Measurements from ENCODE around the gene TCP1. TPM values are rescaled to one million over a fixed set of nuclear protein-coding genes. Genes with fewer than 3 reads are reported as not detected.
"Not testable (repeated sequence)": the region's sequence is repeated elsewhere in the genome, so short reads cannot be mapped to it uniquely, and the experiment has no call there.

Gene TCP1
- total RNA-seq, 1 experiment from 2014 or later: 412 TPM

DNA sequence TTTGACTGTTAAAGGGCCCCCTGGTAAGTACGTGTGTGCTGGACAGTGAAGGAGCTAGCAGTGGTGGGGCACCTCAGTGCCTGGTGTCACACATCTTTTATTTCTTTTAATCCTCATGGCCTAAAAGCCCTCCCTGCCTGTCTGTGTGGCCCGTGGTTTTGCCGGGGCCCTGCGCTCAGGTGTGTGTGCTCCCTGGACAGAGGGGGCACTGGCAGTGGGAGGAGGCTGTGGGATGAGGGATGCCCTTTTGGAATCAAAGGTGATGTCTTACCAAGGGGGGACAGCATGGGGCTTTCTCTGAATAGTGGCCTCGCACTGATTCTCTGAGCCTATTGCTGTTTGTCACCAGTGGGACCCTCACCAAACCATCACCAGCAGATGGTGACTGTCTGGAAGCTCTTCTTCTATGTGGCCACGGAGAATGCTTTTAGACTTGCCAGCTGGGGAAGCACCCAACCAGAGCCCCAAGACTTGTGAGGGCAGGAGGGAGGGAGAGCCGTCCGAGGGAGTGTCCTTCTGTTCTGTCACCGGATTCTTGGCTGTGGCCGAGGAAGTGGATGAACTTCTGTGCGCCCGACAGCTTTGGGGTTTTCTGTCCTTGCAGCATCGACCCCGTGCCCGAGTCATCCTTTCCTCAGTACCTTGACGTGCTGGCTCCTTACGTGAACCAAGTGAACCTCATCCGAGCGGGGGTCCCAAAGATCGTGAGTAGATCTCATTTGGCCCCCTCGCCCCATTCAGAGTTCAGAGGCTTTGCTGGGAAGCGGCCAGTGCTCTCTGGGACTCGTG lies 28.7 kb upstream of the TCP1 start:
- Histone ChIP-seq H3K14ac (ENCODE audit: insufficient read depth, low read length) (no peak overlapping the region), H2BK12ac (ENCODE audit: insufficient read length, low read depth, low read length) (no peak overlapping the region), H3K9ac (ENCODE audit: extremely low read depth, insufficient read length, low read length) (no peak overlapping the region), H3K27me3 (ENCODE audit: insufficient read depth, low read length) (no peaks in the 10 kb centered on the region), H3K27ac (ENCODE audit: insufficient read length, low read depth, low read length) (no peak overlapping the region), H3T11ph (ENCODE audit: low read length) (no peak overlapping the region), H2BK120ac (ENCODE audit: low read depth, low read length, poor library complexity, severe bottlenecking) (no peak overlapping the region), H2BK20ac (ENCODE audit: low read depth, low read length, poor library complexity, severe bottlenecking) (no peak overlapping the region), H3K56ac (ENCODE audit: insufficient read length, low read depth, low read length) (no peak overlapping the region), H3K18ac (ENCODE audit: insufficient read length, low read depth, low read length) (no peak overlapping the region), H4K8ac (replicated peaks; ENCODE audit: insufficient read length, low read depth, low read length) (no peak overlapping the region), H2AK5ac (ENCODE audit: insufficient read length, low read length) (no peak overlapping the region), H4K20me1 (ENCODE audit: control insufficient read depth, insufficient read depth, insufficient read length) (no peaks in the 10 kb centered on the region), H4K5ac (ENCODE audit: insufficient read length, low read depth, low read length) (no peak overlapping the region), H3K79me2 (ENCODE audit: insufficient read depth, low read length) (no peaks in the 10 kb centered on the region), H2BK15ac (ENCODE audit: low read depth, low read length) (no peak overlapping the region), H3K23ac (ENCODE audit: insufficient read length, low read depth, low read length) (no peak overlapping the region), H3K79me1 (ENCODE audit: insufficient read depth, low read depth, low read length, poor library complexity, severe bottlenecking) (no peaks in the 10 kb centered on the region), H3K4me2 (ENCODE audit: insufficient read depth, insufficient read length, low read length) (no peak overlapping the region), H3K9me3 (ENCODE audit: control insufficient read depth, low read depth, low read length) (no peaks in the 10 kb centered on the region), H3K4me1 (ENCODE audit: insufficient read depth, low read length) (no peaks in the 10 kb centered on the region; the same call in 1 of the 2 replicates), H3K23me2 (ENCODE audit: insufficient read length, low read depth, low read length, poor library complexity, severe bottlenecking) (no peaks in the 10 kb centered on the region), H3K4ac (ENCODE audit: low read depth, low read length) (no peak overlapping the region), H4K91ac (ENCODE audit: insufficient read length, low read depth, low read length) (no peak overlapping the region), H2AFZ (ENCODE audit: low read length) (no peak overlapping the region), H2BK5ac (ENCODE audit: insufficient read length, low read length) (no peak overlapping the region)
- Mint-ChIP-seq H3K27me3 (ENCODE audit: low read depth) (no peaks in the 10 kb centered on the region; the same call in 1 of the 2 replicates), H3K4me3 (no peak overlapping the region), H3K27ac (no peak overlapping the region), H3K9me3 (no peaks in the 10 kb centered on the region; a peak in 1 of 5 replicates), H3K4me1 (peaks cover 27 to 29% of the 10 kb centered on the region in 2 experiments), H3K36me3 (ENCODE audit: insufficient read depth in 1 of 3, low read depth in 3 of 3) (no peaks in the 10 kb centered on the region; a peak in 1 of 7 replicates)
- TF ChIP-seq CTCF (conservative IDR thresholded peaks at IDR 0.05): no peak
- no CpG with 5 or more reads among the region's 23 CpGs for WGBS (ENCODE audit: extremely low coverage, insufficient read length, low lambda C conversion rate)
- DNase-seq: no peak

DNA sequence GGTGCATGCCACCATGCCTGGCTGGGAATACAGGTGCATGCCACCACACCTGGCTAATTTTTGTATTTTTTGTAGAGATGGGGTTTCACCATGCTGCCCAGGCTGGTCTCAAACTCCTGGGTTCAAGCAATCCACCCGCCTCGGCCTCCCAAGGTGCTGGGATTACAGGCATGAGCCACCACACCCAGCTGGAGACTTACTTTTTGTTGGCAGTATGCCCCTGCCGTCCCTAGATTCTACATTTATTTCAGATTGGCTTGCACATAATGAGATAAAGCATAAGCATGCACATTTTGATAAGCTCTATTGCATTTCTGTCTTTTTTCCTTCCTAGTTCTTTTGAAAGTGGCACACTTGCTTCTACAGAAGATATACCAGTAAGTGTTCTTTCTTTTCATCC lies 27.4 kb upstream of the TCP1 start:
- H3K4me3 Mint-ChIP-seq; H2AK5ac ChIP-seq (ENCODE audit: insufficient read length, low read length); DNase-seq; H3K4ac ChIP-seq (ENCODE audit: low read depth, low read length); H3K79me1 ChIP-seq (ENCODE audit: insufficient read depth, low read depth, low read length, poor library complexity, severe bottlenecking); H3K27me3 Mint-ChIP-seq (ENCODE audit: low read depth); H3K4me1 ChIP-seq (ENCODE audit: insufficient read depth, low read length); H3K27ac Mint-ChIP-seq; H3K9me3 ChIP-seq (ENCODE audit: control insufficient read depth, low read depth, low read length); H2BK15ac ChIP-seq (ENCODE audit: low read depth, low read length); H2AFZ ChIP-seq (ENCODE audit: low read length); H4K5ac ChIP-seq (ENCODE audit: insufficient read length, low read depth, low read length); H3K23ac ChIP-seq (ENCODE audit: insufficient read length, low read depth, low read length); H3K79me2 ChIP-seq (ENCODE audit: insufficient read depth, low read length); H3K14ac ChIP-seq (ENCODE audit: insufficient read depth, low read length); H2BK120ac ChIP-seq (ENCODE audit: low read depth, low read length, poor library complexity, severe bottlenecking); H3K9ac ChIP-seq (ENCODE audit: extremely low read depth, insufficient read length, low read length); H2BK5ac ChIP-seq (ENCODE audit: insufficient read length, low read length); H4K20me1 ChIP-seq (ENCODE audit: control insufficient read depth, insufficient read depth, insufficient read length); H3K9me3 Mint-ChIP-seq; H3K18ac ChIP-seq (ENCODE audit: insufficient read length, low read depth, low read length); H3T11ph ChIP-seq (ENCODE audit: low read length); H2BK12ac ChIP-seq (ENCODE audit: insufficient read length, low read depth, low read length); H2BK20ac ChIP-seq (ENCODE audit: low read depth, low read length, poor library complexity, severe bottlenecking); H3K27me3 ChIP-seq (ENCODE audit: insufficient read depth, low read length); H4K91ac ChIP-seq (ENCODE audit: insufficient read length, low read depth, low read length); H3K36me3 Mint-ChIP-seq (ENCODE audit: insufficient read depth in 1 of 3, low read depth in 3 of 3); H4K8ac ChIP-seq (replicated peaks; ENCODE audit: insufficient read length, low read depth, low read length); H3K4me2 ChIP-seq (ENCODE audit: insufficient read depth, insufficient read length, low read length); H3K27ac ChIP-seq (ENCODE audit: insufficient read length, low read depth, low read length); H3K23me2 ChIP-seq (ENCODE audit: insufficient read length, low read depth, low read length, poor library complexity, severe bottlenecking); H3K56ac ChIP-seq (ENCODE audit: insufficient read length, low read depth, low read length): not testable (repeated sequence)
- H3K4me1 Mint-ChIP-seq: peaks cover 35 to 40% of the 10 kb centered on the region in 2 experiments
- no CpG with 5 or more reads among the region's 3 CpGs for WGBS (ENCODE audit: extremely low coverage, insufficient read length, low lambda C conversion rate)

Data from H9 (cell line).